Neural progenitor cell (in vitro differentiated cells): ENCODE measurements around the gene PHLPP2. TPM values are rescaled to one million over a fixed set of nuclear protein-coding genes. Genes with fewer than 3 reads are reported as not detected.

Experiments used
- DNase-seq: peaks from one replicate; pipeline ENCODE4 v3.0.0-alpha.2; 2016; ENCODE audit warnings: low spot score
- H2AFZ ChIP-seq: fragments of 200-600 bp; sonication (generic); replicated peaks from 2 replicates; pipeline ENCODE4 v1.6.1; 2016; ENCODE audit warnings: antibody characterized with exemption
- H3F3A ChIP-seq: fragments of 200-600 bp; sonication (generic); 2 replicates; pipeline ENCODE4 v1.6.1; 2016; ENCODE audit warnings: antibody characterized with exemption, low read depth
- H3K27ac ChIP-seq: fragments of 200-600 bp; sonication (generic); 2 replicates; pipeline ENCODE4 v1.5.1; 2016; ENCODE audit warnings: mild to moderate bottlenecking
- H3K27me3 ChIP-seq: fragments of 200-600 bp; sonication (generic); 2 replicates; pipeline ENCODE4 v1.6.1; 2016; ENCODE audit warnings: mild to moderate bottlenecking, moderate library complexity
- H3K36me3 ChIP-seq: fragments of 200-600 bp; sonication (generic); 2 replicates; pipeline ENCODE4 v1.5.1; 2016
- H3K4me1 ChIP-seq: fragments of 200-600 bp; sonication (generic); 2 replicates; pipeline ENCODE4 v1.6.1; 2016; ENCODE audit warnings: mixed run types
- H3K4me2 ChIP-seq: fragments of 200-600 bp; sonication (generic); 2 replicates; pipeline ENCODE4 v1.6.1; 2016
- H3K4me3 ChIP-seq: fragments of 200-600 bp; sonication (generic); 2 replicates; pipeline ENCODE4 v1.5.1; 2016
- H3K79me2 ChIP-seq: fragments of 200-600 bp; sonication (generic); 2 replicates; pipeline ENCODE4 v1.6.1; 2016; ENCODE audit warnings: low read depth
- H3K9ac ChIP-seq: fragments of 200-600 bp; sonication (generic); 2 replicates; pipeline ENCODE4 v1.6.1; 2016
- H3K9me3 ChIP-seq: fragments of 200-600 bp; sonication (generic); 2 replicates; pipeline ENCODE4 v1.5.1; 2016; ENCODE audit warnings: low read depth
- H4K20me1 ChIP-seq: fragments of 200-600 bp; sonication (generic); 2 replicates; pipeline ENCODE4 v1.6.1; 2016; ENCODE audit warnings: low read depth
- H3K27ac Mint-ChIP-seq: 3 replicates; pipeline ENCODE4 v1.8.0; 2021; ENCODE audit warnings: mixed read lengths
- H3K27me3 Mint-ChIP-seq: 2 replicates; pipeline ENCODE4 v1.8.0; 2022; ENCODE audit warnings: low read depth, mild to moderate bottlenecking, inconsistent platforms, moderate library complexity, mixed read lengths; ENCODE audit not compliant: insufficient read depth
- H3K36me3 Mint-ChIP-seq: 3 replicates; pipeline ENCODE4 v1.8.0; 2021; ENCODE audit warnings: mixed read lengths
- H3K4me1 Mint-ChIP-seq: 3 replicates; pipeline ENCODE4 v1.8.0; 2021; ENCODE audit warnings: mixed read lengths
- H3K4me3 Mint-ChIP-seq: 3 replicates; pipeline ENCODE4 v1.8.0; 2021; ENCODE audit warnings: mild to moderate bottlenecking, moderate library complexity, mixed read lengths
- H3K9me3 Mint-ChIP-seq: 3 replicates; pipeline ENCODE4 v1.8.0; 2020; ENCODE audit warnings: mixed read lengths
- EZH2 ChIP-seq: fragments of 200-600 bp; sonication (generic); IDR thresholded peaks from 2 replicates; pipeline ENCODE4 v1.6.1; 2017; ENCODE audit warnings: antibody characterized with exemption, mild to moderate bottlenecking, moderate library complexity
- EZH2phosphoT487 ChIP-seq: fragments of 200-600 bp; sonication (generic); IDR thresholded peaks from 2 replicates; pipeline ENCODE4 v1.6.1; 2017; ENCODE audit warnings: antibody characterized with exemption
- total RNA-seq: library from RNA; depleted of rRNA; stranded (reverse); fragments of >200 nt; gene quantifications from 2 replicates; pipeline ENCODE4 v1.2.3, GENCODE V29; 2015; ENCODE audit warnings: low replicate concordance
- TF ChIP-seq, protein P1 (sequence below): fragments of 200-600 bp; sonication (generic); IDR thresholded peaks from 2 replicates; pipeline ENCODE4 v1.5.1; 2017; ENCODE audit warnings: antibody characterized with exemption, mild to moderate bottlenecking

Gene PHLPP2
- total RNA-seq, 1 donor from 2014 or later = 12.9 TPM

DNA sequence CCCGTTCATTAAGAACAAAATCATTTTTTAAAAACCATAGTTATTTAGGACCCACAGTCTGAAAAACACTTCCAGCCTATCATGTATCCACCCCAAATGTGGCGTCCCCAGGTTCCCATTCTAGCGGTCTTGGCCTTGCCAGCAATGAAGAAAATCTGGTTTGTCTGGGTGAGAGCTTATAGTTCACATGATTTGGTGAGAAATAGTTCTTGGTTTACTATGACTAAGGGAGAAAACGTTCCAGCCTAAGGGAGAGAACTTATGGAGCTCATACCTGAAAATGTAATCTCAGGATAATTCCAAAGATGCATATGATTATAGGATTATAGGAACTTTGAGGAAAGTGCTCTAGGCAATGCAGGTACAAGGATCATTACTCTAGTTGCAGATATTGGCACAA lies 93.7 kb downstream of the PHLPP2 start:
- H3K4me2 ChIP-seq = no peak overlapping the region
- no peak overlapping the region for H3K4me3 ChIP-seq
- H3K79me2 ChIP-seq = no peaks in the 10 kb centered on the region
- H3K9me3 Mint-ChIP-seq = no peaks in the 10 kb centered on the region
- peaks cover 1% of the 10 kb centered on the region for H3K36me3 Mint-ChIP-seq
- no peak overlapping the region for H3K27ac Mint-ChIP-seq
- peaks cover 18% of the 10 kb centered on the region for H3K27me3 Mint-ChIP-seq
- H3K4me1 Mint-ChIP-seq = peaks cover 9% of the 10 kb centered on the region
- DNase-seq = no peak
- no peaks in the 10 kb centered on the region for H3K36me3 ChIP-seq
- H2AFZ ChIP-seq = no peak overlapping the region
- no peak overlapping the region for H3K4me3 Mint-ChIP-seq
- no peaks in the 10 kb centered on the region for H4K20me1 ChIP-seq
- H3K4me1 ChIP-seq = peaks cover 5% of the 10 kb centered on the region
- H3K9ac ChIP-seq = no peak overlapping the region
- no peak overlapping the region for H3K27ac ChIP-seq
- TF ChIP-seq, protein P1, sequence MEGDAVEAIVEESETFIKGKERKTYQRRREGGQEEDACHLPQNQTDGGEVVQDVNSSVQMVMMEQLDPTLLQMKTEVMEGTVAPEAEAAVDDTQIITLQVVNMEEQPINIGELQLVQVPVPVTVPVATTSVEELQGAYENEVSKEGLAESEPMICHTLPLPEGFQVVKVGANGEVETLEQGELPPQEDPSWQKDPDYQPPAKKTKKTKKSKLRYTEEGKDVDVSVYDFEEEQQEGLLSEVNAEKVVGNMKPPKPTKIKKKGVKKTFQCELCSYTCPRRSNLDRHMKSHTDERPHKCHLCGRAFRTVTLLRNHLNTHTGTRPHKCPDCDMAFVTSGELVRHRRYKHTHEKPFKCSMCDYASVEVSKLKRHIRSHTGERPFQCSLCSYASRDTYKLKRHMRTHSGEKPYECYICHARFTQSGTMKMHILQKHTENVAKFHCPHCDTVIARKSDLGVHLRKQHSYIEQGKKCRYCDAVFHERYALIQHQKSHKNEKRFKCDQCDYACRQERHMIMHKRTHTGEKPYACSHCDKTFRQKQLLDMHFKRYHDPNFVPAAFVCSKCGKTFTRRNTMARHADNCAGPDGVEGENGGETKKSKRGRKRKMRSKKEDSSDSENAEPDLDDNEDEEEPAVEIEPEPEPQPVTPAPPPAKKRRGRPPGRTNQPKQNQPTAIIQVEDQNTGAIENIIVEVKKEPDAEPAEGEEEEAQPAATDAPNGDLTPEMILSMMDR = no peak
- no peak for TF ChIP-seq EZH2
- TF ChIP-seq EZH2phosphoT487 = no peak
- H3F3A ChIP-seq = peaks cover 6% of the 10 kb centered on the region
- H3K27me3 ChIP-seq = peaks cover 23% of the 10 kb centered on the region
- H3K9me3 ChIP-seq = no peaks in the 10 kb centered on the region

- Mint-ChIP-seq H3K36me3 (peaks cover 1% of the 10 kb centered on the region), H3K9me3 (no peaks in the 10 kb centered on the region), H3K4me3 (no peak overlapping the region), H3K27me3 (peaks cover 22% of the 10 kb centered on the region), H3K4me1 (peaks cover 9% of the 10 kb centered on the region), H3K27ac (no peak overlapping the region)
- Histone ChIP-seq H2AFZ (no peak overlapping the region), H3K4me2 (no peak overlapping the region), H3K4me1 (no peaks in the 10 kb centered on the region), H3K9ac (no peak overlapping the region), H3K79me2 (no peaks in the 10 kb centered on the region), H3F3A (peaks cover 10% of the 10 kb centered on the region), H4K20me1 (no peaks in the 10 kb centered on the region), H3K4me3 (no peak overlapping the region), H3K27me3 (peaks cover 36% of the 10 kb centered on the region), H3K27ac (no peak overlapping the region), H3K36me3 (no peaks in the 10 kb centered on the region), H3K9me3 (no peaks in the 10 kb centered on the region)
- TF ChIP-seq EZH2phosphoT487 = no peak
- no peak for TF ChIP-seq EZH2
- TF ChIP-seq, protein P1 = no peak
- DNase-seq = no peak
Measured at GRCh38 chr16:71629278-71630016, 95.1 kb downstream of the PHLPP2 start.

- Histone ChIP-seq H3K9me3 (no peaks in the 10 kb centered on the region), H3K27ac (no peak overlapping the region), H3F3A (peaks cover 11% of the 10 kb centered on the region), H3K4me1 (no peaks in the 10 kb centered on the region), H3K4me3 (no peak overlapping the region), H2AFZ (no peak overlapping the region), H3K27me3 (peaks cover 42% of the 10 kb centered on the region), H4K20me1 (no peaks in the 10 kb centered on the region), H3K9ac (no peak overlapping the region), H3K79me2 (no peaks in the 10 kb centered on the region), H3K4me2 (no peak overlapping the region), H3K36me3 (no peaks in the 10 kb centered on the region)
- TF ChIP-seq, protein P1 = no peak
- TF ChIP-seq EZH2phosphoT487 (no peak), EZH2 (no peak)
- no peak for DNase-seq
- peaks cover 1% of the 10 kb centered on the region for H3K36me3 Mint-ChIP-seq
- H3K4me3 Mint-ChIP-seq = no peak overlapping the region
- no peaks in the 10 kb centered on the region for H3K9me3 Mint-ChIP-seq
- no peak overlapping the region for H3K27ac Mint-ChIP-seq
- H3K27me3 Mint-ChIP-seq = peaks cover 22% of the 10 kb centered on the region
- H3K4me1 Mint-ChIP-seq = peaks cover 9% of the 10 kb centered on the region
Measured at GRCh38 chr16:71628810-71629209, 95.7 kb downstream of the PHLPP2 start.
